ENCODE results near the gene FILIP1L. TPM values are rescaled to one million over a fixed set of nuclear protein-coding genes. Genes with fewer than 3 reads are reported as not detected.

FILIP1L gene
- total and polyA plus RNA-seq, 2 of the 4 experiments (the other 2 are of a cell fraction), result 11.5 to 19.9 TPM

DNA sequence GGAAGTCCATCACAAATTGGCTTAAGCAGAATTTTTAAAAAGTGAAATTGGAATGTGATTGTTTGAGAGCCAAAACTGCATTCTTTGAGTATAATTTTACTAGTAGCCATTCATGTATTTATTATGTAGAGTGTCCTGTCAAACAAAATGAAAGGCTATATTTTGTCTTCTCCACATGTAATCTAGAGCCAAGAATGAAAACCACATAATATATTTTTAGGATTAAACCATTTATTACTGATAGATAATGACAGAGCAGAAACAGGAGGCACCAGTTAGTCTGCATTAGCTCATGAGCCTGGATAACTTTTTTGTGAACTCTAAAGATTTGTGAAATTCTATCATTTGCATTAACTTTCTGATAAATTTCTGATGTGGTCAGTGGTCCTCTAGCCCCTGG is 130.2 kb downstream of the FILIP1L start:
- TF ChIP-seq, protein P1, sequence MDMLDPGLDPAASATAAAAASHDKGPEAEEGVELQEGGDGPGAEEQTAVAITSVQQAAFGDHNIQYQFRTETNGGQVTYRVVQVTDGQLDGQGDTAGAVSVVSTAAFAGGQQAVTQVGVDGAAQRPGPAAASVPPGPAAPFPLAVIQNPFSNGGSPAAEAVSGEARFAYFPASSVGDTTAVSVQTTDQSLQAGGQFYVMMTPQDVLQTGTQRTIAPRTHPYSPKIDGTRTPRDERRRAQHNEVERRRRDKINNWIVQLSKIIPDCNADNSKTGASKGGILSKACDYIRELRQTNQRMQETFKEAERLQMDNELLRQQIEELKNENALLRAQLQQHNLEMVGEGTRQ (IDR thresholded peaks at IDR 0.05; ENCODE audit: low read depth, low read length), result no peak
- TF ChIP-seq BHLHE40 (IDR thresholded peaks at IDR 0.05; ENCODE audit: low read depth, low read length) (no peak), RFX5 (IDR thresholded peaks at IDR 0.05; ENCODE audit: low read depth, low read length) (no peak), POLR2A (IDR thresholded peaks at IDR 0.05; ENCODE audit: low read depth, low read length) (no peak)
- no peak overlapping the region for H3K4ac ChIP-seq (ENCODE audit: low read depth, low read length)
- H2BK5ac ChIP-seq (ENCODE audit: low read depth, low read length, poor library complexity, severe bottlenecking), result no peak overlapping the region
- in situ Hi-C loops (cut with MboI; ENCODE audit: low sequenced_read_pairs) (no loop called here), dilution Hi-C loops (cut with HindIII; ENCODE audit: low sequenced_read_pairs, unreplicated experiment) (no loop called here), intact Hi-C loops (cut with micrococcal nuclease) (no loop called here)
- H3K36me3 ChIP-seq (ENCODE audit: control insufficient read depth, insufficient read depth, low read length), result no peaks in the 10 kb centered on the region
- no peak overlapping the region for H2AK5ac ChIP-seq (ENCODE audit: low read depth, low read length)
- no peaks in the 10 kb centered on the region for H3K79me1 ChIP-seq (ENCODE audit: low read depth in 1 of 2, low read length in 2 of 2)
- no peak overlapping the region for H3K27ac ChIP-seq (ENCODE audit: insufficient read depth, low read length)
- H2BK120ac ChIP-seq (ENCODE audit: low read depth, low read length), result no peak overlapping the region
- no peak for DNase-seq
- H3K9me3 ChIP-seq (ENCODE audit: control insufficient read depth, insufficient read depth, low read length), result no peaks in the 10 kb centered on the region
- H2BK15ac ChIP-seq (ENCODE audit: low read depth, low read length), result no peak overlapping the region
- no peak overlapping the region for H2BK20ac ChIP-seq (ENCODE audit: low read depth, low read length)
- no peak overlapping the region for H3K18ac ChIP-seq (ENCODE audit: low read depth, low read length)
- H3K56ac ChIP-seq (ENCODE audit: extremely low read depth, insufficient read depth, low read length), result no peak overlapping the region
- no TSS peak for BruUV-seq (replicated peaks)
- no peaks in the 10 kb centered on the region for H3K9me1 ChIP-seq (ENCODE audit: insufficient read depth, low read length)
- H3K4me3 ChIP-seq (ENCODE audit: insufficient read depth, low read depth, low read length), result no peak overlapping the region
- no peaks in the 10 kb centered on the region for H3K27me3 ChIP-seq (ENCODE audit: control insufficient read depth, insufficient read depth, low read length)
- H4K8ac ChIP-seq (ENCODE audit: low read depth in 2 of 2, low read length in 2 of 2), result no peak overlapping the region
- H2AFZ ChIP-seq (replicated peaks; ENCODE audit: low read length, poor library complexity), result no peak overlapping the region
- no peak overlapping the region for H3K4me2 ChIP-seq (ENCODE audit: low read depth, low read length)
- H3K23ac ChIP-seq (ENCODE audit: low read depth, low read length), result no peak overlapping the region
- peak overlapping the region; percentile 27; the same call in 1 of the 2 replicates for H4K5ac ChIP-seq (ENCODE audit: low read depth, low read length)
- ChIA-PET POLR2A (ENCODE audit: unreplicated experiment) (no interaction called here), CTCF (no interaction called here)
- H3K14ac ChIP-seq (replicated peaks; ENCODE audit: low read depth, low read length), result no peak overlapping the region
- H4K20me1 ChIP-seq (ENCODE audit: insufficient read depth, low read length), result no peaks in the 10 kb centered on the region
- ATAC-seq (ENCODE audit: low read depth), result no peak
- no peak overlapping the region for H4K91ac ChIP-seq (ENCODE audit: insufficient read depth, low read depth, low read length)
- no peak overlapping the region for H2AK9ac ChIP-seq (replicated peaks; ENCODE audit: low read depth, low read length, poor library complexity)
- no peak overlapping the region for H3K9ac ChIP-seq (ENCODE audit: low read depth, low read length)
- 0 out of 2 replicates have a peak, but pooled peaks cover 2% of the 10 kb centered on the region for H3K4me1 ChIP-seq (ENCODE audit: control insufficient read depth, insufficient read depth, low read length)

All from IMR-90 (cell line).